GM19438 (cell line): Measurements from ENCODE around the gene CDHR3.
"Not testable (repeated sequence)": the region's sequence is repeated elsewhere in the genome, so short reads cannot be mapped to it uniquely, and the experiment has no call there.

Source experiments
- ATAC-seq: cut with Tn5 transposase; IDR thresholded peaks from one replicate; pipeline ENCODE4 v1.9.1; 2021; ENCODE audit warnings: low read depth; ENCODE audit not compliant: unreplicated experiment

Gene CDHR3

GRCh38 chr7:105955651-105956466, 7.2 kb upstream of the CDHR3 start:
- not testable (repeated sequence) for ATAC-seq

- ATAC-seq = no peak
Measured at GRCh38 chr7:105958012-105958411, 5.1 kb upstream of the CDHR3 start.

GRCh38 chr7:105962353-105962752, 711 bp upstream of the CDHR3 start:
- ATAC-seq = no peak

- ATAC-seq = no peak
Measured at GRCh38 chr7:105971845-105972244, 8.8 kb downstream of the CDHR3 start.

GRCh38 chr7:105972276-105972675, 9.2 kb downstream of the CDHR3 start:
- no peak for ATAC-seq

- ATAC-seq = no peak
Measured at GRCh38 chr7:105974471-105974870, 11.4 kb downstream of the CDHR3 start.

- no peak for ATAC-seq
Measured at GRCh38 chr7:105975770-105976417, 12.8 kb downstream of the CDHR3 start.

- ATAC-seq = no peak
Measured at GRCh38 chr7:105976868-105977267, 13.8 kb downstream of the CDHR3 start.

GRCh38 chr7:105978035-105978434, 15.0 kb downstream of the CDHR3 start:
- ATAC-seq = no peak

- ATAC-seq = no peak
Measured at GRCh38 chr7:105978974-105979373, 15.9 kb downstream of the CDHR3 start.

- ATAC-seq = no peak
Measured at GRCh38 chr7:105979405-105979804, 16.3 kb downstream of the CDHR3 start.

- no peak for ATAC-seq
Measured at GRCh38 chr7:105980645-105981396, 17.8 kb downstream of the CDHR3 start.

GRCh38 chr7:105982388-105982787, 19.3 kb downstream of the CDHR3 start:
- no peak for ATAC-seq

GRCh38 chr7:105984808-105985207, 21.7 kb downstream of the CDHR3 start:
- ATAC-seq = not testable (repeated sequence)

- no peak for ATAC-seq
Measured at GRCh38 chr7:105985229-105985628, 22.2 kb downstream of the CDHR3 start.

- no peak for ATAC-seq
Measured at GRCh38 chr7:105985672-105986215, 22.7 kb downstream of the CDHR3 start.

GRCh38 chr7:105987046-105987445, 24.0 kb downstream of the CDHR3 start:
- ATAC-seq = no peak

GRCh38 chr7:105988276-105988675, 25.2 kb downstream of the CDHR3 start:
- ATAC-seq = no peak

- no peak for ATAC-seq
Measured at GRCh38 chr7:105989191-105989590, 26.1 kb downstream of the CDHR3 start.

GRCh38 chr7:105989686-105990085, 26.6 kb downstream of the CDHR3 start:
- ATAC-seq = no peak

- ATAC-seq = no peak
Measured at GRCh38 chr7:105990141-105990540, 27.1 kb downstream of the CDHR3 start.
